Hindlimb muscle (tissue), 1 donor: ENCODE measurements around the gene CFAP107. TPM values are rescaled to one million over a fixed set of nuclear protein-coding genes. Genes with fewer than 3 reads are reported as not detected.
"Not testable (repeated sequence)": the region's sequence is repeated elsewhere in the genome, so short reads cannot be mapped to it uniquely, and the experiment has no call there.

Source experiments
- DNase-seq: peaks from one replicate; pipeline ENCODE4 v3.0.0-alpha.2; 2013
- polyA plus RNA-seq: library from polyadenylated mRNA; unstranded; fragments of 120-200 nt; gene quantifications from one replicate; pipeline ENCODE4 v1.2.1, GENCODE V29; 2013; ENCODE audit not compliant: insufficient read length

The CFAP107 gene, protein sequence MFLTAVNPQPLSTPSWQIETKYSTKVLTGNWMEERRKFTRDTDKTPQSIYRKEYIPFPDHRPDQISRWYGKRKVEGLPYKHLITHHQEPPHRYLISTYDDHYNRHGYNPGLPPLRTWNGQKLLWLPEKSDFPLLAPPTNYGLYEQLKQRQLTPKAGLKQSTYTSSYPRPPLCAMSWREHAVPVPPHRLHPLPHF
- polyA plus RNA-seq: 0.09 TPM

DNA sequence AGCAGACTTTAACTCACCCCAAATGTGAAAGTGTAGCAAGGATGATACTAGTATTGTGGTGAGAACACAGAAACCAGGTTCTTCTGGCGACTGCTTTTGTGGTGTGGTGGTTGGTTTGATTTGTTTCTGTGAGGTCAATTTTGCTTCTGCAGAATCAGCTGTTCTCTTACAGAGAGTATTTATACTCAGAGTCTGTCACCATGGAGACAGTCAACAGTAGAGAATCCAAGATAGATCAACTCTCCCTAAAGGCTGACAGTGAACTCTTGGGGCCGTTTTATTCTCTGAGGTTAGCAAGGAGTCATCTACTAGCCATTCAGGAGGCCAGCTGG, at the start of gene CFAP107:
Gene CFAP107, plus strand, starts transcription at position 209 of the 332 bp plus-strand sequence. CDS start 231 bp downstream, outside the sequence.
- DNase-seq: no peak

- no peak for DNase-seq
Observed at GRCh38 chr1:12696658-12697057, 49.3 kb upstream of the CFAP107 start.

DNA sequence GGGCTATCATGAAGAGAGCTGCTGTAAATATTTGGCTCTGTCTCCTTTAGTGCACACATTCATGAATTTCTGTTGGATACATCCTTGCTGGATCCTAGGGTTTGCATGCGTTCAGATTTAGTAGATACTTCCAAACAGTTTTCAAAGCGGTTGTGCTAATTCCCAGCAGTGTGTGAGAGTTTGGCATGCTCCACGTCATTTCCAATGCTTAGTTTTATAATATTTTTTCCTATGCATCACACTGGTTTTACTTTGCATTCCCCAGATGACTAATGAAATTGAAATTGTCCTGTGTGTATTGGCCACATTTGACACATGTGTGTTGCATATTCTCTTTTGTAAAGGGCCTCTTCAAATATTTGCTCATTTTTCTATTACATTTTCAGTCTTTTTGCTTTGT, 48.6 kb upstream of the CFAP107 start:
- no peak for DNase-seq

DNA sequence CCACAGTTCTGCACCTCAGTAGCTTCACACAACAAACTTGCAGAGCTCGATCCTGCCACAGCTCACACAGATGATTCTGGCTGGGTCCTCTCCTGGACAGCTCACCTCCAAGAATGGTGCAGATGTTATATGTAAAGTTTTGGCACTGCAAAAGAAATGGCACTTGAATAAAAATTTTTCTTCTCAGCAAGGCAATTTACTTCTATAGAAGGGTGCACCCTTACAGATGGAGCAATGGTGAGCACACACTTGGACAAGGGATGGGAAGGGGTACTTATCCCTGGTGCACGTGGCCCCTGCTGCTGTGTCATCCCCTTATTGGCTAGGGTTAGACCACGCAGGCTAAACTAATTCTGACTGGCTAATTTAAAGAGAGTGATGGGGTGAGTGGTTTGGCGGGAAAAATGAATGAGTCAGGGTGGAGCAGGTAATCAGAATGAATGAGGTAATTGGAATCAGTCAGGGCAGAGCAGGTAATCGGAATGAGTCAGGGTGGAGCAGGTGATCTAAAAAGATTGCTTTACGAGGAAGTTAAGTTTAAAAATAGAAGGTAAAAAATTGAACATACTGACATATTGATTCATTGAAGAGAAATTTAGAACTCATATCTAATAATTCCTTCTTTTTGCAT, 42.1 kb upstream of the CFAP107 start:
- DNase-seq: no peak

GRCh38 chr1:12706061-12706460, 39.9 kb upstream of the CFAP107 start:
- DNase-seq: no peak

- no peak for DNase-seq
Observed at GRCh38 chr1:12708396-12709090, 37.5 kb upstream of the CFAP107 start.

DNA sequence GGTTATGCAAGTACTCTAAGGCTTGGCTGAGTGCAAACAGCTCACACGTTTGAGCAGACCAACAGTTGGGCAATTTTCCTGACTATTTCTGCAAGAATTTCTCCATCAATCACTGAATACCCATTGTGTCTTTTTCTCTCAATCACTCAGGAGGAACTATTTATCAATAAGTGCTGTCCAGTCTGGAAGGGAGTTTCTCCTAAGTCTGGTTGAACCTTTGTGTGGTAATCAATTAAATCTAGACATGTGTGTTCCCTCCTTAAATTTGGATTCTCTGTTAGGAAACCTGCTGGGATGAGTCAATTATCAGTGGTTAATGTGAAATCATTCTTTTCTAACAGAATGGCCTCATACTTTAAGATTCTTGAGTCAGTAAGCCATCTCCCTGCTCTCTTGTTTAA, 36.9 kb upstream of the CFAP107 start:
- DNase-seq: no peak

DNA sequence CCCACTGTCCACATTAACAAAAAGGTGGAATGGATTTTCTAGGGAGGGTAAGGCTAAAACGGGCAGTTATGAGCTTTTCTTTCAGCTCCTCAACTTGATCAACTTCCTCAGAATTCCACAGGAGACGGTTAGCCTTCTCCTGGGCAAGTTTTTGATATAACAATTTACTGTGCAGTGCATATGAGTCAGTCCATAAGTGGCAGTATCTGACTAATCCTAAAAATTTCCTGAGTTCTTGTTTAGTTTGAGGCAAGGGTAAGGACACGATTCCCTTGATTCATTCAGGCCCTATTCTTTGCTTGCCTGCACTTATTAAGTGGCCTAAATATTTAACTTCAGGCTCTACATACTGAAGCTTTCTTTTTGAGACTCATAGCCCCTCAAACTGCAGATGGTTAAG, 36.3 kb upstream of the CFAP107 start:
- no peak for DNase-seq

DNA sequence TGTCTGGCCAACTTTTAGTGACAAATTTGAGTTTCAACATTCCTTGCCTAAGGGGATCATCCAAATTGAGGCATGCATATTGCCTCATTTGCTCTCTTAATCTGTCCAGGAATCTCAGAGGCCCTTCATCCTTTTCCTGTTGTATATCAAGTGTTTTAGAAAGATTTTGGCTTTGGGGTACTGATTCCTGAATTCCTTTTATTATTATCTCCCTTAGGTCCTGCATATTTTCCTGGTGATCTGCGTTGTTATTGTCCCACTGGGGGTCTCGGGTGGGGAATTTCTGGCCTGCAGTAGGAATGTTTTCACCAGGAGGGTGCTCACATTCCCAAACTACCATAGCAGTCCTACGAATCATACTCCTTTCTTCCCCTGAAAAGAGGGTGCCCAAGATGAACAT, 34.5 kb upstream of the CFAP107 start:
- no peak for DNase-seq

DNA sequence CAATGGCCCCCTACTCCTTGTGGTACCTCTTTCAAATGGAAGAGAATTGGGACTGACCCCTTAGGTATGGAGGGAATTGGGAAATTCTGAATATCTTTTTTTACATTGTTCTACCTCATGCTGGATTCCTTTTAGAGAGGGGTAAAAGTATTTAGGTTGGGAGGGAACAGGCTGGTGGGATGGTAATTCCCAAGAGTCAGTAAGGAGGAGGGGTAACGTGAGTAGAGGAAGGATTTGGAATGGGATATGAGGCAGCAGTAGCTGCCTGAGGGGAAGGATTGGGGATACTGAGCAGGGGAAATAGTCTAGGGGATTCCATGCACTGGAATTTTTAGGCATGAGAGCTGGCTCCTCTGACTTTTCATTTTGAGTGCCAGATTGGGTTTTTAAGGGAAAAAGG, 33.9 kb upstream of the CFAP107 start:
- no peak for DNase-seq

- no peak for DNase-seq
Observed at GRCh38 chr1:12712929-12713328, 33.1 kb upstream of the CFAP107 start.

GRCh38 chr1:12713651-12714050, 32.3 kb upstream of the CFAP107 start:
- DNase-seq: not testable (repeated sequence)

DNA sequence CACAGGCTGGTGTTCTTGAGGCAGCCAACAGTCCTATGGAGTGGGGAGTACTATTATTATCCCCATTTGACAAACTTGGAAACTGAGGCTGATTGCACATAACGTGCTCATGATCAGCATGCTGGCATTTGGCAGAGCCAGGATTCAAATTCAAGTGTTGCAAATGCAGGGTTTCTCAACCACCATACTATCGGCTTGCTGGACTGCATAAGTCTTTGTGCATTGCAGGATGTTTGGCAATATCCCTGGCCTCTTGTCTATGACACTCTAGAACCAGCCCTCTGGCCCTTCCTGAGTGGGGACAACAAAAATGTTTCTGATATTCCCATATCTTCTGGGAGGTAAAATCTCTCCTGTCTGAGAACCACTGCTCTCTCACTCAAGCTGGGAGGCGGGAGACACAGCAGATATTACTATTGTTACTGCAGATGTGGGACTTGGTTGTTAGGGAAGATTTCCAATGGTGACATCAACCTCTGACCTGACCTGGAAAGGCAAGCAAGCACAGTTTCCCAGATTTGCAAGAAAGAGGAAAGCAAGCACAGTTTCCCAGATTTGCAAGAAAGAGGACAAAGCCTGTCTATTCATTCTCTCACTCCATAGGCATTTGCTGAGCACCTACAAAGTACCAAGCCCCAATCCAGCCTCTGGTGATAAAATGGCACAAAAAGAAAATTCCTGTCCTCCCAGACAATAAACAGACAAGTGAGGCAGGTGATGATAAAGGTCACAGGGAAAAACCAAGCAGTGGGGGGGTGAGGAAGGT, 31.1 kb upstream of the CFAP107 start:
- DNase-seq: no peak

- no peak for DNase-seq
Observed at GRCh38 chr1:12715896-12716437, 30.0 kb upstream of the CFAP107 start, which contains the start of gene AADACL3. Gene AADACL3 (plus strand): TSS chr1:12716110. CDS start chr1:12716177, 67 bp downstream.

GRCh38 chr1:12717301-12717838, 28.6 kb upstream of the CFAP107 start:
- no peak for DNase-seq

DNA sequence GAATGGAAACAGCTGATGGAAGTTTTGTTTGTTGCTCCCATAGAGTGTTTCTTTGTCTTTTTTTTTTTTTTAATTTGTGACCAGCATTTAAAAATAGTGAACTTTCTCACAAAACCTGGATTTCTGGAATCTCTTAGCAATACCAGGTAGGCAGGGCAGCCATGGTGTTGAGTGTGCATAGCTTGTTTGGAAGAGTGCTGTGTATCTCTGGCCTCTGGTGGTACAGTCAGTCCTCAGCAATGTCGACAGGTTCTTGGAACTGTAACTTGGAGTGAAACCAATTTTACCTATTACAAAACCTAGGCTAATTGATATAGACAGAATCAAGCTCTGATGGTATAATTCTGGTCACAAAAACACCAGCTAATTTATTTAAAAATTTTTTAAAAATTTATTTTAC, 23.4 kb upstream of the CFAP107 start:
- no peak for DNase-seq

DNA sequence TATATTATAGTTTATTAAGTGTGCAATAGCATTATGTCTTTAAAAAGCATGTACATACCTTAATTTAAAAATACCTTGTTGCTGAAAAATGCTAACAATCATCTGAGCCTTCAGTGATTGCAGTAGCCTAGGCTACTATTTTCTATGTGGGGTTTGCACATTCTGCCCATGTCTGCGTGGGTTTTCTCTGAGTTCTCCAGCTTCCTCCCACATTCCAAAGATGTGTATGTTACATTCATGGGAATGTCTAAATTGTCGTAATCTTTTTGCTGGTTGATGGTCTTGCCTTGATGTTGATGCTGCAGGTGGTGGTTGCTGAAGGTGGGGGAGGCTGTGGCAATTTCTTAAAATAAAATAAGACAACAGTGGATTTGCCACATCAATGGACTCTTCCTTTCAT, 17.6 kb upstream of the CFAP107 start:
- DNase-seq: no peak

DNA sequence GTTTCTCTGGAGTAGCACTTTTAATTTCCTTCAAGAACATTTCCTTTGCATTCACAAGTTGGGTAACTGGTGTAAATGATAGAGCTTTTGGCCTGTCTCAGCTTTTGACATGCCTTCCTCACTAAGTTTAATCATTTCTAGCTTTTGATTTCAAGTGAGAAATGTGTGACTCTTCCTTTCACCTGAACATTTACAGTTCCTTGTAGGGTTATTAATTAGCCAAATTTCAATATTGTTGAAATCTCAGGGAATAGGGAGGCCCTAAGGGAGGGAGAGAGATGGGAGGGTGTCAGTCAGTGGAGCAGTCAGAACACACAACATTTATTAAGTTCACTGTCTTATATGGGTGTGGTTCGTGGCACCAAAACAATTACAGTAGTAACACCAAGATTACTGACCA, 15.8 kb upstream of the CFAP107 start:
- no peak for DNase-seq

GRCh38 chr1:12731084-12731483, 14.9 kb upstream of the CFAP107 start:
- DNase-seq: not testable (repeated sequence)

GRCh38 chr1:12734651-12735050, 11.3 kb upstream of the CFAP107 start:
- DNase-seq: no peak

DNA sequence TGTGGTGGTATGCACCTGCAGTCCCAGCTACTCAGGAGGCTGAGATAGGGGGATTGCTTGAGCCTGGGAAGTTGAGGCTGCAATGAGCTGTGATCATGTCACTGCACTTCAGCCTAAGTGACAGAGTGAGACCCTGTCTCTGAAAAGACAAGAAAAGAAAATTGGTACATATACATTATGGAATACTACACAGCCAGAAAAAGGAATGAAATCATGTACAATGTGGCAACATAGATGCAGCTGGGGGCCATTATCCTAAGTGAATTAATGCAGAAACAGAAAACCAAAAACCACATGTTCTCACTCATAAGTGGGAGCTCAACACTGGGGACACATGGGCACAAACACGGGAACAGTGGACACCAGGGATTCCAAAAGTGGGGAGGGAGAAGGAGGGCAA, 7.1 kb upstream of the CFAP107 start:
- no peak for DNase-seq

GRCh38 chr1:12739613-12740012, 6.4 kb upstream of the CFAP107 start:
- DNase-seq: no peak

GRCh38 chr1:12741946-12742345, 4.1 kb upstream of the CFAP107 start:
- DNase-seq: no peak
